Kidney capillary endothelial cell (primary cell): ENCODE results near the gene PDLIM5.
"Not testable (repeated sequence)": the region's sequence is repeated elsewhere in the genome, so short reads cannot be mapped to it uniquely, and the experiment has no call there.

Experiments
- DNase-seq: peaks from one replicate; pipeline ENCODE4 v3.0.0-alpha.2; 2018; ENCODE audit warnings: low spot score

The PDLIM5 gene, protein sequence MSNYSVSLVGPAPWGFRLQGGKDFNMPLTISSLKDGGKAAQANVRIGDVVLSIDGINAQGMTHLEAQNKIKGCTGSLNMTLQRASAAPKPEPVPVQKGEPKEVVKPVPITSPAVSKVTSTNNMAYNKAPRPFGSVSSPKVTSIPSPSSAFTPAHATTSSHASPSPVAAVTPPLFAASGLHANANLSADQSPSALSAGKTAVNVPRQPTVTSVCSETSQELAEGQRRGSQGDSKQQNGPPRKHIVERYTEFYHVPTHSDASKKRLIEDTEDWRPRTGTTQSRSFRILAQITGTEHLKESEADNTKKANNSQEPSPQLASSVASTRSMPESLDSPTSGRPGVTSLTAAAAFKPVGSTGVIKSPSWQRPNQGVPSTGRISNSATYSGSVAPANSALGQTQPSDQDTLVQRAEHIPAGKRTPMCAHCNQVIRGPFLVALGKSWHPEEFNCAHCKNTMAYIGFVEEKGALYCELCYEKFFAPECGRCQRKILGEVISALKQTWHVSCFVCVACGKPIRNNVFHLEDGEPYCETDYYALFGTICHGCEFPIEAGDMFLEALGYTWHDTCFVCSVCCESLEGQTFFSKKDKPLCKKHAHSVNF

DNA sequence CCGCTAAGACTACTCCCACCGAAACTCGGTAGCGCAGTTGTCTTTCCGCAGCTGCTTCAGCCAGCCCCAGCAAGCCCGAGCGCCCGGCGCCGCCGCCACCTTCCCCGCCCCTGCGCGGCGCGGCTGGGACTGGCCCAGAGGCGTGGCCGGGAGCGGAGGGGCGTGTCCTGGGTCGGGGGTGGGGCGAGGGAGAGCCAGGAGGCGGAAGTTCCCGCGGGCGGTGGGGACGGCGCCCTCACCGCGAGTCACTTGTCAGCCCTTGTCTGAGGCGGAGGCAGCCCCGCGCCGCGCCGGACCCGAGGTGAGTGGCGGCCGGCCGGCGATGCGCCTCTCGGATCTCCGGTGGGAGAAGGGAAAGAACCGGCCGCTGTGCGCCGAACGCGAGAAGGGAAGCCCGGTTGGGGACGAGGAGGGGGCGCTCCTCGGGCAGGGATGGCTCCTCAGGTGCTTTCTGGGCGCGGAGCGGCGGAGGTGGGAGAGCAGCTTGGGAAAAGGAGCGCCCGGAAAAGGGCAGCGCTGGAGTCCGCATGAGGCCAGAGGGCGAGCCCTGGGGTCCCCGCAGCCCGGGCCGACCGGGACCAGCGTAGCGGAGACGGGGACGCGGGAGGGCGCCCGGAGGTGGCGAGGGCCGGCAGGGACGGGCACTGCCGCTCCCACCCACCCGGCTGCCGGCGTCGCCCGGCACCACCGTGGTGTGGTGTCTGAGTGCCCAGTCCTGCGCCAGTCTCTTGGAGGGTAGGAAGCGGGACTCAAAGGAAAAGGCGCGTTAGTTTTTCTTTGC lies at the start of gene PDLIM5:
Gene PDLIM5, plus strand, starts transcription at position 248 of the 781 bp plus-strand sequence. CDS start 3,347 bp downstream, outside the sequence.
- DNase-seq, result peak; percentile 85

DNA sequence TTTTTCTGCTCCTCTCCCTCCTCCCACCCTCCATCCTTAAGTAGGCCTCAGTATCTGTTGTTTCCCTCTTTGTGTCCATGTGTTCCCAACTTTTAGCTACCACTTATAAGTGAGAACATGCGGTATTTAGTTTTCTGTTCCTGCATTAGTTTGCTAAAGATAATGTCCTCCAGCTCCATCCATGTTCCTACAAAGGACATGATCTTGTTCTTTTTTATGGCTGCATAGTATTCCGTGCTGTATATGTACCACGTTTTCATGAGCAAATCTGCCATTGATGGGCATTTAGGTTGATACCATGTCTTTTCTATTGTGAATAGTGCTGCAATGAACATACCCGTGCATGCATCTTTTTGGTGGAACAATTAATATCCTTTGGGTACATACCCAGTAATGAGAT lies 49.3 kb upstream of the PDLIM5 start:
- DNase-seq, result not testable (repeated sequence)

DNA sequence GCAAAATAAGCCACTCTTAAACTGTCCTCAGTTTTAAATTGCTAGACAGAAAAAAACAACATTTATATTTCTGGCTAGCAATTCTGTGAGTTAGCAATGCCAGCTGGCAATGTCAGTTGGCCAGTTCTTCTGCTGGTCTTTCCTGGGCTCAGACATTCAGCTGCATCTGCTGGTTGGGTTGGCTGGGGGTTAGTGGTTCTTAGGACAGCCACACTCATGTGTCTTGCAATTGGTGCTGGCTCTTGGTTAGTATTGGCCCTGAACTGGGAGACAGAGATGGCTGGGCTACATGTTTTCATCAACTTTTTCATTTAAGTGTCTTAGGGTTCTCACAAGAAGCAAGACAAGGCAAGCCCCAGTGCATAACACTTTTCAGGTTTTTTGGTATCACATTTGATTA lies 48.0 kb upstream of the PDLIM5 start:
- DNase-seq, result no peak

DNA sequence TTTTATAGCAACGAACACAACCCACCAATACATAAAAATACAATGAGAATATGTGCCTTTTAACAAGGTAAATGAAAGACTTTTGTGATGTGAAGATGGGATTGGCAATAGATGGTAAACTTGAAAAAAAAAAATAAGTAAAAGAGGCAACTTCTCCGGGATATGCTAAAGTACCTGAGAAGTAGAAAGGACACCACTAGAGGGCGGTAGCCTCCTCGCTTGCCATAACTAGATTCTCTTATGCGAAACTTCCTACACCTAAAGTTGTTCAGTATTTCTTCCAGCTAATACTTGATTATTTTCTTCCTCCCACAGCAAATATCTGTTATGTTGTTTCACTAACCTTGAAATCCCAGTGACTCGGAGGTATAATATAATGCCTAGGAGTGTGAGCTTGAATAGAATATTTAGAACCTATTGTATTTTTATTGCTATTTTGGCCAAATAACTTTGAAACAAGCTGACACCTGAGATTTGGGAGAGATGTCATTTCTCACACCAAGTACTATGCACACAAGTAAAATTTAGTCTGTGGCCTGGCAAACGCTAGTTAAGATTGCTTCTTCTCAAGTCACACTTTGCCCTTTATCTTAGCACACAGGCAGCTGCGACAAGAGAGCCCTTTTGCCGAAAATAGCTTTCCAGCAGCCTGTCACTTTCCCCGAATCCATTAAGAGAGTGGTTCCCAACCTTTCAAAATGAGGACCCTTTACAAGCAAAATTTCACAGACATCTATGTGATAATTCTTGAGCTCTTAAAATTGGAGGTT lies 44.9 kb upstream of the PDLIM5 start:
- peak; percentile 73 for DNase-seq

DNA sequence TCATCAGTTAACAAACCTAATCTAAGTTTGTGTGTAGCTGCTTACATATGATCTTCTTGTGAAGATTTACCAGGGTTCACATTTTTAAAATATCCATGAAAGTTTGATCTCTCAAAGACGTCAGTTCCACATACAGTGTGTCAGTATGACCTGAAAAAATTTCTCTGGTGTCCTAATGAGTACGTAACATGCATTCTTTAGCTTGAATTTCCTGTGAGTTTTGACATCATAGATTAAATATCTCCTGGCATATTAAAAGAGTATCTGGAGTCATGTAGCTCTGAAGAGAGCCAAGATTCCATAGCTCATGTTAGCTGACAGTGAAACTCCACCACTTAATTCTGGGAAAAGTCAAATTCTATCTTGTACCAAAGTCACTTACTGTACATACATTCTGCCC lies 43.9 kb upstream of the PDLIM5 start:
- DNase-seq, result no peak

DNA sequence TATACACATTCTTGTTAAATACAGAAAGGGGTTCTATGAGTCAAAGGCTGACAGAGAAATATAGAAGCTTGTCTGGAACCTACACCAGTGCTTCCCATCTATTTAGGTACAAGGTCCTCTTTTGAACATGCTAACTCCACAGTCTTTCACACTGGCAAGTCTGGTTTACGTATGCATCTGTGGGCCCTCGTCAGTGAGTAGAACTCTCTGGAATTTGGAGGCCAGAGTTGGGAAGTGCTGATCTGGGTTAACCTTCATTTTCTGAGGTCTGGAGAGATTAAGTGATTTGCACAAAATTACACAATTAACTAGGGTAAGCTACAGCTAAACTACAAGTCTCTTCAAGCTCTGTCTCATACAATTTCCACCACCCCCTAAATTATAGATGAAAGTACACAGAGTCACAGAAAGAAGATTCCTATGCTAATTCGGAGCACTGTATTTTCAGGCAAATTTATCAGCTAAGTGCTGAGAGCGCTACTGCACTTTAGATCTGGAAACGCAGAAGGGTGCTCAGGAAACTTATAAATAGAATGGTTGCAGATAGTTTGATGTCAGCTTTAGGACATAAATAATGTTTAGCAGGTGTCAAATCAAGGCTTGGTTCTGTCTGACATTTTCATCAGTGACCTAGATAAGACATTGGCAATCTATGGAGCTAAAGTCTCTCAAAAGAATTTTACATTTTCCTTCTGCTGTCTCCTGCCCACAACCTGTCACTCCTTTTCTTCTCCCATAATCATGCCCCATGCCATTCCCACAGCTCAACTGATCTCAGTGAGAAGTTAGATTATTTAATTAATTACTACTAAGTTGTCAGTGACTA lies 43.0 kb upstream of the PDLIM5 start:
- DNase-seq, result no peak

DNA sequence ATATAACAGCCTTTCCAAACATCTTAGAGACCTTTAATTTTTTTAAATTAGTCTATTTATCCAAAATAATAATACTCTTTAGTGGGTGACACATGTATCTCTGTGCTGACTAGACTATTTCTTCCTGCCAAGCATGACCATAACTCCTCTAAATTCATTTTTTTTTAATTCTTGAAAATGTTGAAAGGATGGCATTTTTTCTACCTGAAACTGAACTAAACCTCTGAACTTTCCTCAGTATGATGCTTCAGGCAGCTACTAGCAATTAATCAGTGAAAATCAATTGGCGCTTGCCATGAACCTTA lies 42.4 kb upstream of the PDLIM5 start:
- DNase-seq, result no peak

DNA sequence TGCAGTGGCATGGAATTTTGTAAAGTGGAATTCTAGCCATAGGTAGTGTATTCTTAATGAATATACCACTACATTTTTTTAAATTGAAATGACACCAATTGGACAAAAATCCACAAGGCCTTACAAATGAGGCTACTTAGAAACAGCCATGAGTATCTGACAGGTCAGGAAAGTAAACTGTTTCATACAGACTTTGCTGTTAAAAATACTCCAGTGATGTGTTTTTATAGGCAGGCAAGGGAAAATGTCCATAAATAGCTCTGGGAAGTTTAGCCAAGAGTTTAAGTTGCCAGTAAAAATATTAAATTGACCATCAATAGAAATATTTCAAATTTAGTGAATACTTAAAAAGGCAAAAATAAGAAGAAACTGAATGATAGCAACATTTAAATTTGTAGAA lies 41.8 kb upstream of the PDLIM5 start:
- no peak for DNase-seq

DNA sequence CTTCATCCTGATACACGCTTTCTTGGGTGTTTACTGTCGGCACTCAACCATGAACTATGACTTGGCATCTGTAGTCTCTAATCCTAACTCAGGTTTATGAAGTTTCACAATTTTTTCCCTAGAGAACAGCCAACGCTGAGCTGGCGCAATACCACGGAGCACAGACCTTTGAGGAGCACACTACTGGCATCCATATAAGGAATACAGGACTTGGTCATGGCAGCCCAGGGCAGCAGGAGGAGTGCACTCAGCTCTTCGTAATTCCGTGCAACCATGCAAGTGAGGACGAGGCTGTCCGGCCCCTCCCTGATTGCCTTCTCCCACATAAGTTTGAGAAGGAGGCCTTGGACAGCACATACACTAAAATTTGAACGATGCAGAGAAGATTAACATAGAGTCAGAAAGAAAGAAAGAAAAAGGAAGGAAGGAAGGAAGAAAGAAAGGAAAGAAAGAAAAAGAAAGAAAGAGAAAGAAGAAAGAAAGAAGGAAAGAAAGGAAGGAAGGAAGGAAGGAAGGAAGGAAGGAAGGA lies 41.0 kb upstream of the PDLIM5 start:
- no peak for DNase-seq

DNA sequence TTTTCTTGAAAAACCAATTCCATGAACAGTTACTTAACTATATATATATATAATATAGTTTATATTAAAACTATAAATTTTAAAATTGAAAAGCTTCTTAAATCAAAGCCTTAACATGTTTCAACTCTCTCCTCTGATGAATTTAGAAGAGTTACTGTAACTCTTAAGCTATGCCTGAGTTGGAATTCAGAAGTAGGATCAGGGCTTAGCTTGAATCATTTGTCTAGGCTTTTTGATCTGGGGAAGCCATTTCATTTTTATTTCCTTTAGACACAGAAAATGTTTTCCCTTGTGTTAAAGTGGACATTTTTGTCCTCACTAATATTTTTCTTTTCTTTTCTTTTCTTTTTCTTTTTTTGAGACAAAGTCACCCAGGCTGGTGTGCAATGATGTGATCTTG lies 40.4 kb upstream of the PDLIM5 start:
- no peak for DNase-seq

DNA sequence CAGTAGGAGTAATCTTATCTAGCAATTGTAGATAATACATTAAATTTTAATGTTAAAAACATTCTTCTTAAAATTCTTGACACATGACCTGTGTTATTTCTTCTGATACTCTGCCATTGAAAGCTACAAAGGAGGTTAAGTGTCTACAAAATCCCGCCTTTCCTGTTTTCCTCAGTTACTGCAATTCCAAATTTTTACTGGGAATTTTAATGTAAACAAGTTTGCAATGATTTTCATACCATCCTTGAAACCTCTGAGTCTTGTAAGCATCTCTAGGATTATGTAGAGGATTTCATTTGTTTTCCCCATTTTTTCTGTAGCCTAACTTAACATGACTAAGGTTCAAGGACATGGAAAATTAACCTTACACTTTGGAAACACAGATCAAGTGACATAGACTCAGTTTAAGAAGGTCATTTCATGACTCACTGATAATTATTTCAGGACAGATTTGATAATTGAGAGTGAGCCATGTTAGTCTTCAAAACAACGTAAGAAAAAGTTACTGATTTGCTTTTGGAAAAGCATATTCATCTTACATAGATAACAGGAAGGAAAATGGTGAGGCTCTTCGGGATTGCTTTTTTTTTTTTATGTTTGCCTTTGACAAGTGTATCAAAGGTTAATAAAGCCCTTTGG lies 39.6 kb upstream of the PDLIM5 start:
- DNase-seq, result no peak

DNA sequence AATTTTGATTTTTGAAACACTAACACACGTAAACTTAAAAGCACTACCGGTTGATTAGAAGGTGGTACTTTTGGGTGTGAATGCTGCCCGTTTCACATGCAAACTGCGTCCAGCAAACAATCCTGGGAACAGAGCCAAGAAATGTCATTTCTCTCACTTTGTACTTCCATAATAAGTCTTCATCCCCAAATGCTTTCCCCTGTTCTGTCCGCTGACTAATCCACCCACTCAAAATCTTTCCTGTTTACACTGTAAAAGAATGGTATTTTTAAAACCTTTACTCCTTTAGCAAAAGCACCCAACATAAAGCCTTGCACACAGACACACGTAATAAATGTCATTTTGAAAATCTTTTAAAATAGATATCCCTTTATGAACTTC lies 39.1 kb upstream of the PDLIM5 start:
- peak; percentile 72 for DNase-seq

DNA sequence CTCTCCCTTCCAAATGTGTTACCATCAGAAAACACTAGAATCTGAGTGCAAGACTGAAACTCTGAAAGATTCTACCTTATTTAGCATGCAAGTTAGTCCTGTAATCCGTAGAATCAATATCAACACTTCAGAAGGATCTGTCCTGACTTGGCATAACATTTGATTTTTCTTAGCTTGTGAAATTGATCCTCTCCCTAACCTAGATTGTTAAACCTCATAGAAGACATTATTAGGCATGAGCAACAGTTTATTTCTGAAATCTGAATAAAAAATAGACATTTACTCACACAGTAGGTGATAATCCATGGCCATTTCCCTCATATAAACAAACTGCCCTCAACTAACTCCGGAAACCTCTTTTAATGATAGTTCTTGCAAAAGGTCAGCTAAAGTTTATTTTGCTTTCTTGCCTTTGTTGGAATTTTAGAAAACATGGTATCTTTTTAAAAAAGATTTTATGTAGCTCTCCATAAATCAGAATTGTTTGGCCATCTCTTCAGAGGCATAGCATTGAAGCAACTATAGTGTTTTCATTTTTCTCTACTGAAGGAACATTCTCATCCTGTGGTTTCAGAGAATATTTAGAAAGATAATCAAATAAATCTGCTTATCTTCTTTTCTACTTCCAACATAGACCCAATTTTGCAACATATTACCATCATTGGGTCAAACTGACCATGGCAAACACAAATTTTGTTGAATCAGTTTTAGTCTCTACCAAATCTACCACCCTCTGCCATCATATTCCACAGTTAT lies 38.5 kb upstream of the PDLIM5 start:
- DNase-seq, result no peak

DNA sequence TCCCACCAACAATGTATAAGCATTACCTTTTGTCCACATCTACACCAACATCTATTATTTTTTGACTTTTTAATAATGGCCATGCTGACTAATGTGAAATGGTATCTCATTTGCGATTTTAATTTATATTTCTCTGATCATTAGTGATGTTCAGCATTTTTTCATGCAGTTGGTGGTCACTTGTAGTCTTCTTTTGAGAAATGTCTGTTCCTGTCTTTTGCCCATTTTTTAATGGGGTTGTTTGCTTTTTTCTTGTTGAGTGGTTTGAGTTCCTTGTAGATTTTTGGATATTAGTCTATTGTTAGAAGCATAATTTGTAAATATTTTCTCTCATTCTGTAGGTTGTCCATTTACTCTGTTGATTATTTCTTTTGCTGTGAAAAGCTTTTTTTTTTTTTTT lies 36.8 kb upstream of the PDLIM5 start:
- DNase-seq, result no peak

DNA sequence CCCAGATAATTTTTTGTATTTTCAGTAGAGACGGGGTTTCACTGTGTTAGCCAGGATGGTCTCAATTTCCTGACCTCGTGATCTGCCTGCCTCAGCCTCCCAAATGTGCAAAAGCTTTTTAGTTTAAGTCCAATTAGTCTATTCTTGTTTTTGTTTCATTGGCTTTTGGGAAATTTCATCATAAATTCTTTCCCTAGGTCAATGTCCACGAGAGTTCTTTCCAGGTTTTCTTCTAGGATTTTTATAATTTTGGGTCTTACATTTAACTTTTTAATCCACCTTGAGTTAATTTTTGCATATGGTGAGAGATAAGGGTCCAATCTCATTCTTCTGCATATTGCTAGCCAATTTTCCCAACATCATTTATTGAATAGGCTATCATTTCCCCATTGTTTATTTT lies 36.3 kb upstream of the PDLIM5 start:
- no peak for DNase-seq

DNA sequence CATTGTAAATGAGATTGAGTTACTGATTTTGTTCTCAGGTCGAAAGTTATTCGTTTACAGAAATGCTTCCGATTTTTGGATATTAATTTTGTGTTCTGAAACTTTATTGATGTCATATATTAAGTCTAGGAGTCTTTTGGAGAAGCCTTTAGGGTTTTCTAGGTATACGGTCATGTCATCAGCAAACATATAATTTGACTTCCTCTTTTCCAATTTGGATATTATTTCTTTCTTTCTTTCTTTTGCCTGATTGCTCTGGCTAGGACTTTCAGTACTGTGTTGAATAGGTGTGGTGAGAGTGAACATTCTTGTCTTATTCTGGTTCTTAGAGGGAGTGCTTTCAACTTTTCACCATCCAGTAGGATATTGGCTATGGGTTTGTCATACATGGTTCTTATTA lies 35.4 kb upstream of the PDLIM5 start:
- DNase-seq, result no peak

DNA sequence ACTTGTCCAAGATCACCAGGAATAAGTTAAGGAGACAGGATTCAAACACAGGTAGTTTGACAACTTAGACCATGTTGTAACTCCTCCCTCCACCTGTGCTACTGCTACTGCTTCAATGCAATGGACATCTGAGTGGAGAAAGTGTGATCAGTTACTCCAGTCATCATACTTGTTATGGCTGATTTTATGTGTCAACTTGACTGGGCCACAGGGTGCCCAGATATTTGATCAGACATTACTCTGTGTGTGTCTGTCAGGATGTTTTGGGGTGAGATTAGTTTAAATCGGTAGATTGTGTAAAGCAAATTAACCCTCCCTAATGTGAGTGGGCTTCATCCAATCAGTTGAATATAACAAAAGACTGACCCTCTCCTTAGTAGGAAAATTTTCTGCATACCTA lies 34.8 kb upstream of the PDLIM5 start:
- no peak for DNase-seq

DNA sequence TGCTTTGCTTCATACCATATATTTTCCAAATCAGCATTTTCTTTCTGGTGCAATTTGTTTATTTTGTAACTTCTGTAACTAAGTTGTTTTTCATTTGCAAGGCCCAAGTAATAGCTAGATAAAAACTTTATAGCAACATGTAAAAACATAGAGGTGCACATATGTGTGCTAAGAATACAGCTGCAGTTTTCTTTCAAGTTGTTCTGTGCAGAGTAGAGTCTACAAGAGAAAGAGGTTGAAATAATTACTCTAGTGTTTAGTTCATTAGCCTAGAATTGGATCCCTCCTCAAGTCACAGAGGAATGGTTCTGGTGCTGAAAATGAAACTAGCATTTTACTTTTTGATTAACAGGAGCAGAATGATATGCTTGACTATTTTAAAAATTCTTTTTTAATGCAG lies 32.2 kb upstream of the PDLIM5 start:
- DNase-seq, result no peak

DNA sequence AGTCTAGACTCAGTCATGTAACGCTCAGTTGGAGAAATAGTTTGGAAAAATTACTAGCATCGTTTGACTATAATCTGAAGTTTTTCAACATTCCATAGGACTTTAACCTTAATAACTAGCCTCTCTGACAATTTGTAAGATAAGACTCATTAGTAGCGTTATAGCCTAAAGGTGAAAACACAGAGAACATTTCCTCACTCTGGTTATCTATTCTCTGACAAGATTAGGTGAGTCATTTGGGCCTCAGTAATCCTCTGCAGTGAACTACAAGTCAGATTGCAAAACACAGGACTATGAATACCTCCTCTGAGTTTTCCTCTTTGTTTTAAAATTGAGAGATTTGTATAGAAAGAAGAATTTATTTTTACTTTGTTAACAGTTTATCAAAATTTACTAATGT lies 31.8 kb upstream of the PDLIM5 start:
- DNase-seq, result no peak

DNA sequence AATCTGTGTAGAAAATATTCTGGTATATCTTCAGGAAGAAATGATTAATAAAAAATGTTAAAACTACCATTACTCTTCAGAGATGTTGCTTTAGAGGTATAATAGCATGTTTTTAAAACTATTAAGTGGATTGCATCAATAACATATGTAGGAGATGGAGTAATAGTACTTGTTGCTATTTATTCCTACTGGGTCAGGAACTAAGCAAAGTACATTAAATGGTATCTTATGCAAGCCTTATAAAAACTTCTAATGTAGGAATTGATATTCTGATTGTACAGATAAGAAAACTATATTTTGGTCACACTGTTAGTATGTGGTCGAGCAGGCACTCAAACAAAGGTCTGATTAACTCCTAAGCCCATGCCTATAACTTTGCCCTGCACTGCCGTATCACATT lies 31.4 kb upstream of the PDLIM5 start:
- no peak for DNase-seq
